ENCODE measurements around the gene ADISSP.

GRCh38 chr20:3802524-3803239 lies 35.1 kb upstream of the ADISSP start:
- TF ChIP-seq EGR1 (IDR thresholded peaks at IDR 0.05; ENCODE audit: low read depth) (no peak), POLR2A (IDR thresholded peaks at IDR 0.05; ENCODE audit: borderline replicate concordance, extremely low read depth, insufficient read depth, insufficient read length) (no peak), CTCF (IDR thresholded peaks at IDR 0.05 in 2 of 3, conservative IDR thresholded peaks at IDR 0.05 in 1 of 3; ENCODE audit: borderline replicate concordance in 1 of 3, insufficient read depth in 1 of 3, low read depth in 2 of 3, low read length in 2 of 3) (no peak), EZH2phosphoT487 (IDR thresholded peaks at IDR 0.05; ENCODE audit: borderline replicate concordance) (no peak), POLR2AphosphoS5 (IDR thresholded peaks at IDR 0.05; ENCODE audit: low read depth, low read length) (no peak), EZH2 (IDR thresholded peaks at IDR 0.05) (no peak), SRF (IDR thresholded peaks at IDR 0.05; ENCODE audit: low read depth) (no peak), RAD21 (IDR thresholded peaks at IDR 0.05; ENCODE audit: low read depth) (no peak), CEBPB (IDR thresholded peaks at IDR 0.05; ENCODE audit: low read depth) (no peak), ATF3 (IDR thresholded peaks at IDR 0.05) (no peak), ZNF274 (IDR thresholded peaks at IDR 0.05; ENCODE audit: low read depth, low read length) (no peak)
- TF ChIP-seq, protein P1, sequence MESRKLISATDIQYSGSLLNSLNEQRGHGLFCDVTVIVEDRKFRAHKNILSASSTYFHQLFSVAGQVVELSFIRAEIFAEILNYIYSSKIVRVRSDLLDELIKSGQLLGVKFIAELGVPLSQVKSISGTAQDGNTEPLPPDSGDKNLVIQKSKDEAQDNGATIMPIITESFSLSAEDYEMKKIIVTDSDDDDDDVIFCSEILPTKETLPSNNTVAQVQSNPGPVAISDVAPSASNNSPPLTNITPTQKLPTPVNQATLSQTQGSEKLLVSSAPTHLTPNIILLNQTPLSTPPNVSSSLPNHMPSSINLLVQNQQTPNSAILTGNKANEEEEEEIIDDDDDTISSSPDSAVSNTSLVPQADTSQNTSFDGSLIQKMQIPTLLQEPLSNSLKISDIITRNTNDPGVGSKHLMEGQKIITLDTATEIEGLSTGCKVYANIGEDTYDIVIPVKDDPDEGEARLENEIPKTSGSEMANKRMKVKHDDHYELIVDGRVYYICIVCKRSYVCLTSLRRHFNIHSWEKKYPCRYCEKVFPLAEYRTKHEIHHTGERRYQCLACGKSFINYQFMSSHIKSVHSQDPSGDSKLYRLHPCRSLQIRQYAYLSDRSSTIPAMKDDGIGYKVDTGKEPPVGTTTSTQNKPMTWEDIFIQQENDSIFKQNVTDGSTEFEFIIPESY (IDR thresholded peaks at IDR 0.05; ENCODE audit: extremely low read depth, insufficient replicate concordance, low read length): no peak

All from HCT116 (cell line).